ENCODE results near the gene SPATC1L. TPM values are rescaled to one million over a fixed set of nuclear protein-coding genes. Genes with fewer than 3 reads are reported as not detected.

Gene SPATC1L
- total and polyA plus RNA-seq, 2 donors (not counting 1 experiment from before 2014, with no cell fraction given): 11.4 to 15.4 TPM

- Mint-ChIP-seq H3K27ac (peak overlapping the region; percentile 91), H3K4me1 (peaks cover 35% of the 10 kb centered on the region), H3K4me3 (peak overlapping the region; percentile 90), H3K9me3 (ENCODE audit: insufficient read depth) (no peaks in the 10 kb centered on the region), H3K27me3 (no peaks in the 10 kb centered on the region)
- intact Hi-C loops (cut with micrococcal nuclease): loop anchor here (1.0 to 2.0 kb wide), 2 partner anchors 25 to 229 kb away; partner anchors contain the start of gene DIP2A
- peak overlapping the region; percentile 99 for H3K4me2 ChIP-seq (replicated peaks; ENCODE audit: low read depth, low read length, poor library complexity, severe bottlenecking)
- no peak for TF ChIP-seq EZH2 (IDR thresholded peaks at IDR 0.05; ENCODE audit: borderline replicate concordance, insufficient read depth, low read depth, low read length, poor library complexity, severe bottlenecking)
- TF ChIP-seq, protein P1, sequence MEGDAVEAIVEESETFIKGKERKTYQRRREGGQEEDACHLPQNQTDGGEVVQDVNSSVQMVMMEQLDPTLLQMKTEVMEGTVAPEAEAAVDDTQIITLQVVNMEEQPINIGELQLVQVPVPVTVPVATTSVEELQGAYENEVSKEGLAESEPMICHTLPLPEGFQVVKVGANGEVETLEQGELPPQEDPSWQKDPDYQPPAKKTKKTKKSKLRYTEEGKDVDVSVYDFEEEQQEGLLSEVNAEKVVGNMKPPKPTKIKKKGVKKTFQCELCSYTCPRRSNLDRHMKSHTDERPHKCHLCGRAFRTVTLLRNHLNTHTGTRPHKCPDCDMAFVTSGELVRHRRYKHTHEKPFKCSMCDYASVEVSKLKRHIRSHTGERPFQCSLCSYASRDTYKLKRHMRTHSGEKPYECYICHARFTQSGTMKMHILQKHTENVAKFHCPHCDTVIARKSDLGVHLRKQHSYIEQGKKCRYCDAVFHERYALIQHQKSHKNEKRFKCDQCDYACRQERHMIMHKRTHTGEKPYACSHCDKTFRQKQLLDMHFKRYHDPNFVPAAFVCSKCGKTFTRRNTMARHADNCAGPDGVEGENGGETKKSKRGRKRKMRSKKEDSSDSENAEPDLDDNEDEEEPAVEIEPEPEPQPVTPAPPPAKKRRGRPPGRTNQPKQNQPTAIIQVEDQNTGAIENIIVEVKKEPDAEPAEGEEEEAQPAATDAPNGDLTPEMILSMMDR (IDR thresholded peaks at IDR 0.05): peak; percentile 49
- peak overlapping the region in 4 of 5 experiments; percentile 44 to 86 (median 64) for H3K4me3 ChIP-seq (ENCODE audit: control extremely low read depth in 1 of 5, extremely low read depth in 1 of 5, insufficient read depth in 1 of 5, low read depth in 2 of 5, low read length in 4 of 5)
- peaks cover 0 to 5% of the 10 kb centered on the region in 2 experiments for H3K36me3 ChIP-seq (replicated peaks in 1 of 2; ENCODE audit: control extremely low read depth in 1 of 2, control insufficient read depth in 1 of 2, extremely low read depth in 1 of 2, insufficient read depth in 2 of 2, low read length in 1 of 2)
- DNase-seq (no peak), ATAC-seq (ENCODE audit: low read depth) (peak; percentile 40)
- POLR2A ChIA-PET: no interaction called here
- 2% methylated on average over 68 of the region's 72 CpGs for WGBS (ENCODE audit: insufficient coverage)
- CTCF ChIA-PET: interaction anchor here (0.9 to 1.4 kb wide), 2 partner anchors 86 to 87 kb away, joined by 3 read pairs; no protein-coding TSS in a partner anchor
- peaks cover 10% of the 10 kb centered on the region for H4K20me1 ChIP-seq (ENCODE audit: control insufficient read depth, insufficient read depth, low read length, poor library complexity, severe bottlenecking)
- H3K4me1 ChIP-seq (ENCODE audit: control insufficient read depth in 2 of 2, insufficient read depth in 2 of 2, low read length in 2 of 2): peaks cover 21 to 22% of the 10 kb centered on the region in 2 donors
- peak overlapping the region; percentile 78 for H3K9ac ChIP-seq (ENCODE audit: low read length)
- peak overlapping the region in 1 of 2 donors; percentile 62 for H3K27ac ChIP-seq (ENCODE audit: low read length in 2 of 2)
- no peaks in the 10 kb centered on the region for H3K9me3 ChIP-seq (ENCODE audit: control extremely low read depth in 1 of 3, control insufficient read depth in 2 of 3, insufficient read depth in 1 of 3, low read length in 2 of 3)
- peak overlapping the region; percentile 95 for H2AFZ ChIP-seq (ENCODE audit: insufficient read depth, low read depth, low read length, poor library complexity, severe bottlenecking)
- H3K79me2 ChIP-seq (ENCODE audit: control insufficient read depth, insufficient read depth, low read length): peaks cover 19% of the 10 kb centered on the region
- no peaks in the 10 kb centered on the region for H3K27me3 ChIP-seq (replicated peaks in 1 of 4; ENCODE audit: control extremely low read depth in 1 of 4, control insufficient read depth in 3 of 4, insufficient read depth in 4 of 4, low read length in 3 of 4)
These were observed 45.1 kb upstream of the SPATC1L start for GRCh38 chr21:46229133-46229922.

Data from B cell (primary cell).